PC-9 (cell line): ENCODE measurements around the gene PANX2. TPM values are rescaled to one million over a fixed set of nuclear protein-coding genes. Genes with fewer than 3 reads are reported as not detected.
A peak's percentile ranks its signal among the peaks of the same experiment; 100 is the strongest.

Experiments used
- BruUV-seq: library from RNA; stranded (reverse); fragments of 400-500 nt; replicated peaks from 2 replicates; lab custom pipeline; 2021; lab: Mats Ljungman, UMichigan
- CTCF ChIA-PET: fragments of 300-600 bp; sonication (Branson Sonifier 250); formaldehyde crosslinking; loops from one replicate; lab custom pipeline; 2022; ENCODE audit warnings: antibody characterized with exemption; lab: Charles Lee
- POLR2A ChIA-PET: fragments of 300-600 bp; sonication (Branson Sonifier 250); formaldehyde crosslinking; loops from one replicate; lab custom pipeline; 2022; ENCODE audit warnings: antibody characterized with exemption; ENCODE audit not compliant: unreplicated experiment; lab: Charles Lee
- DNase-seq, 2 experiments: peaks; one replicate each; pipeline versions ENCODE4 v3.0.0 to v3.0.0-alpha.2; 2015 to 2022; ENCODE audit warnings: mixed read lengths in 1 of 2
- H2AFZ ChIP-seq: fragments of 200-600 bp; sonication (generic); 2 replicates; pipeline ENCODE4 v1.8.1; 2017; ENCODE audit warnings: antibody characterized with exemption
- H3F3A ChIP-seq: fragments of 200-600 bp; sonication (generic); 2 replicates; pipeline ENCODE4 v1.8.1; 2017; ENCODE audit warnings: antibody characterized with exemption, mild to moderate bottlenecking, low read depth; ENCODE audit not compliant: insufficient read depth
- H3K27ac ChIP-seq: fragments of 200-600 bp; sonication (generic); 2 replicates; pipeline ENCODE4 v1.6.1; 2016; ENCODE audit warnings: mixed run types
- H3K27me3 ChIP-seq: fragments of 200-600 bp; sonication (generic); 2 replicates; pipeline ENCODE4 v1.6.1; 2016; ENCODE audit warnings: low read depth, mixed run types; ENCODE audit not compliant: insufficient read depth
- H3K36me3 ChIP-seq: fragments of 200-600 bp; sonication (generic); 2 replicates; pipeline ENCODE4 v1.6.1; 2016; ENCODE audit warnings: low read depth, mixed run types
- H3K4me1 ChIP-seq: fragments of 200-600 bp; sonication (generic); replicated peaks from 2 replicates; pipeline ENCODE4 v1.6.1; 2016; ENCODE audit warnings: mixed run types; ENCODE audit not compliant: insufficient read depth
- H3K4me2 ChIP-seq: fragments of 200-600 bp; sonication (generic); 2 replicates; pipeline ENCODE4 v1.6.1; 2017; ENCODE audit warnings: mixed run types
- H3K4me3 ChIP-seq: fragments of 200-600 bp; sonication (generic); 2 replicates; pipeline ENCODE4 v1.6.1; 2016; ENCODE audit warnings: mixed run types
- H3K79me2 ChIP-seq: fragments of 200-600 bp; sonication (generic); 2 replicates; pipeline ENCODE4 v1.6.1; 2017; ENCODE audit warnings: low read depth, mixed run types
- H3K9me2 ChIP-seq: fragments of 200-600 bp; sonication (generic); 2 replicates; pipeline ENCODE4 v1.8.1; 2017; ENCODE audit warnings: mild to moderate bottlenecking; ENCODE audit not compliant: insufficient read depth
- H3K9me3 ChIP-seq: fragments of 200-600 bp; sonication (generic); 2 replicates; pipeline ENCODE4 v1.8.1; 2016; ENCODE audit warnings: low read depth; ENCODE audit not compliant: insufficient read depth
- H4K20me1 ChIP-seq: fragments of 200-600 bp; sonication (generic); 2 replicates; pipeline ENCODE4 v1.8.1; 2017; ENCODE audit not compliant: insufficient read depth
- CTCF ChIP-seq: fragments of 200-600 bp; sonication (generic); conservative IDR thresholded peaks from 2 replicates; pipeline ENCODE4 v1.6.1; 2017; ENCODE audit warnings: mixed run types, antibody characterized with exemption, mild to moderate bottlenecking, moderate library complexity
- EZH2 ChIP-seq: fragments of 200-600 bp; sonication (generic); IDR thresholded peaks from 2 replicates; pipeline ENCODE4 v1.8.0; 2017; ENCODE audit warnings: antibody characterized with exemption, low read depth
- intact Hi-C: fragments of 100-400 bp; cut with micrococcal nuclease; formaldehyde crosslinking; loops from one replicate; pipeline ENCODE4 v1.10.0; 2022; ENCODE audit not compliant: unreplicated experiment
- total RNA-seq: library from RNA; stranded (reverse); gene quantifications from 2 replicates; pipeline ENCODE4 v1.2.3, GENCODE V29; 2021

Gene PANX2
- total RNA-seq, 1 experiment from 2014 or later, result 51.7 TPM

- DNase-seq, result no peak
- peak overlapping the region; percentile 49; the same call in 1 of the 2 replicates for H2AFZ ChIP-seq
- POLR2A ChIA-PET, result no interaction called here
- H3F3A ChIP-seq, result peaks cover 24% of the 10 kb centered on the region; the same call in 1 of the 2 replicates
- BruUV-seq, result TSS peak; percentile 16
- intact Hi-C loops, result loop anchor here (1.0 kb wide), 1 partner anchor 9 kb away; no protein-coding TSS in a partner anchor
- H3K4me2 ChIP-seq, result peak overlapping the region; percentile 73
- H3K36me3 ChIP-seq, result peaks cover 27% of the 10 kb centered on the region; the same call in 1 of the 2 replicates
- H3K4me1 ChIP-seq, result peaks cover 34% of the 10 kb centered on the region
- peaks cover 68% of the 10 kb centered on the region for H3K79me2 ChIP-seq
- peaks cover 85% of the 10 kb centered on the region for H4K20me1 ChIP-seq
- no peaks in the 10 kb centered on the region for H3K27me3 ChIP-seq
- H3K27ac ChIP-seq, result peak overlapping the region; percentile 67
- no peaks in the 10 kb centered on the region for H3K9me3 ChIP-seq
- H3K9me2 ChIP-seq, result no peaks in the 10 kb centered on the region
- CTCF ChIA-PET, result no interaction called here
- TF ChIP-seq EZH2, result no peak
- TF ChIP-seq CTCF, result no peak
- peak overlapping the region; percentile 49; the same call in 1 of the 2 replicates for H3K4me3 ChIP-seq
These were observed 20.6 kb downstream of the PANX2 start for GRCh38 chr22:50190941-50191741.

DNA sequence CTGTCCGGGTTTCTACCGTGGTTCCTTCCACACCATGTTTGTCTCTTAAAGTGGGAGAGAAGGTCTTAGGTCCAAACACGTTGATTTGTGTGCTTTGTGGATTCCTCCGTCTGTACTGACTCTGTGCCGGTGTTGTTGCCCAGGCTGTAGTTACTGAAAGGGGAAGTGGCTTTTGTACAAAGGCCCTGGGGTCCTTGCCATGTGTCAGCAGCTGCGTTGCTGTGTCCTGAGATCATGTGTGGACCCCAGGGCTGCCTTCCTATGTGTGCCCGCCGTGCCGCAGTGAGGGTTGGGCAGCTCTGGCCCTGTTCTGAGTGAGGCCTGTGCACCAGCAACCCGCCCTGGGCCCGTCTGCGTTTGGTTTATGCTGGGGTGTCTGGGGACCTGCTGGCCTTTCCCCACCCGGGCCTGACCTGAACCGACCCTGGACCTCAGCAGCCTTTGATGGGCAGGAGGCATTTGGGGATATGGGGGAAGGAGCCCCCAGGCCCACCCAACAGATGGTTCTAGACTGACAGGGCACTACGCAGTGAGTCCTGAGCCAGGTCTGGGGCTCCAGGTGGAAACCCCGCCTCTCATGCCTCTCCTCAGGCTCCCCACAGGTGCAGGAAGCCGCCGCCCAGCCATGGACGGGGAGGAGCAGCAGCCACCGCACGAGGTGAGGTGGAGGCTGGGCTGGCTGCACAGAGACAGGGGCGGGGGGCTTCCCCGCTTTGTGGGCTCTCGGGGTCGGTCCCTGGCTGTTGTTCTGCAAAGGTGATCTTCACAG, 22.1 kb downstream of the PANX2 start:
- Histone ChIP-seq H3K79me2 (peaks cover 53% of the 10 kb centered on the region), H3K9me3 (no peaks in the 10 kb centered on the region), H3K27me3 (no peaks in the 10 kb centered on the region), H3K4me1 (peaks cover 25% of the 10 kb centered on the region), H3K9me2 (no peaks in the 10 kb centered on the region), H3K4me2 (no peak overlapping the region), H3K36me3 (peaks cover 30% of the 10 kb centered on the region; the same call in 1 of the 2 replicates), H3F3A (peaks cover 22% of the 10 kb centered on the region; the same call in 1 of the 2 replicates), H3K4me3 (no peak overlapping the region), H3K27ac (no peak overlapping the region), H2AFZ (no peak overlapping the region), H4K20me1 (peaks cover 88% of the 10 kb centered on the region)
- intact Hi-C loops, result no loop called here
- no TSS peak for BruUV-seq
- ChIA-PET POLR2A (interaction anchor here (0.6 kb wide), 1 partner anchor 166 kb away, joined by 6 read pairs; no protein-coding TSS in a partner anchor), CTCF (no interaction called here)
- DNase-seq, result no peak
- TF ChIP-seq EZH2 (no peak), CTCF (no peak)

- H3K36me3 ChIP-seq, result peaks cover 30% of the 10 kb centered on the region; the same call in 1 of the 2 replicates
- BruUV-seq, result no TSS peak
These were observed 23.1 kb downstream of the PANX2 start for GRCh38 chr22:50193621-50194020.

More at GRCh38 chr22:50193621-50194020, 23.1 kb downstream of the PANX2 start:
- peaks cover 43% of the 10 kb centered on the region for H3K79me2 ChIP-seq
- H3K9me3 ChIP-seq, result no peaks in the 10 kb centered on the region
- no peak overlapping the region for H2AFZ ChIP-seq
- intact Hi-C loops, result no loop called here
- no peaks in the 10 kb centered on the region for H3K9me2 ChIP-seq
- peaks cover 78% of the 10 kb centered on the region for H4K20me1 ChIP-seq
- no peak overlapping the region for H3K4me2 ChIP-seq
- no peaks in the 10 kb centered on the region for H3K27me3 ChIP-seq
- peaks cover 25% of the 10 kb centered on the region for H3K4me1 ChIP-seq
- no peak for DNase-seq
- no peak overlapping the region for H3K4me3 ChIP-seq
- H3F3A ChIP-seq, result peaks cover 20% of the 10 kb centered on the region; the same call in 1 of the 2 replicates
- ChIA-PET POLR2A (no interaction called here), CTCF (no interaction called here)
- no peak overlapping the region for H3K27ac ChIP-seq
- no peak for TF ChIP-seq EZH2
- no peak for TF ChIP-seq CTCF
